ENCODE results near the gene CGB7. TPM values are rescaled to one million over a fixed set of nuclear protein-coding genes. Genes with fewer than 3 reads are reported as not detected.
A peak's percentile ranks its signal among the peaks of the same experiment; 100 is the strongest.

The CGB7 gene
- total RNA-seq, 4 donors from 2014 or later: 0.20 TPM; not detected in 3

- DNase-seq: no peak
- Histone ChIP-seq H3K4me3 (no peak overlapping the region), H3K27me3 (no peaks in the 10 kb centered on the region), H3K9me3 (no peaks in the 10 kb centered on the region), H3K4me1 (peaks cover 0 to 3% (median 0%) of the 10 kb centered on the region in 4 donors), H3K27ac (no peak overlapping the region), H3K36me3 (peaks cover 0 to 65% (median 24%) of the 10 kb centered on the region in 4 donors)
- in situ Hi-C loops (cut with MboI; ENCODE audit: low pct_ligation_motif_present in 1 of 4, low pct_unique_long_range_greater_than_20kb in 1 of 4, low sequenced_read_pairs in 3 of 4) (no loop called here), intact Hi-C loops (cut with DNase I; ENCODE audit: low total_unique reads) (no loop called here)
- 86% methylated on average over 12 of the region's 12 CpGs; no CpG with 5 or more reads in 1 of the 2 donors for WGBS, 2 donors (ENCODE audit: low coverage in 1 of 2)
- TF ChIP-seq, protein P1, sequence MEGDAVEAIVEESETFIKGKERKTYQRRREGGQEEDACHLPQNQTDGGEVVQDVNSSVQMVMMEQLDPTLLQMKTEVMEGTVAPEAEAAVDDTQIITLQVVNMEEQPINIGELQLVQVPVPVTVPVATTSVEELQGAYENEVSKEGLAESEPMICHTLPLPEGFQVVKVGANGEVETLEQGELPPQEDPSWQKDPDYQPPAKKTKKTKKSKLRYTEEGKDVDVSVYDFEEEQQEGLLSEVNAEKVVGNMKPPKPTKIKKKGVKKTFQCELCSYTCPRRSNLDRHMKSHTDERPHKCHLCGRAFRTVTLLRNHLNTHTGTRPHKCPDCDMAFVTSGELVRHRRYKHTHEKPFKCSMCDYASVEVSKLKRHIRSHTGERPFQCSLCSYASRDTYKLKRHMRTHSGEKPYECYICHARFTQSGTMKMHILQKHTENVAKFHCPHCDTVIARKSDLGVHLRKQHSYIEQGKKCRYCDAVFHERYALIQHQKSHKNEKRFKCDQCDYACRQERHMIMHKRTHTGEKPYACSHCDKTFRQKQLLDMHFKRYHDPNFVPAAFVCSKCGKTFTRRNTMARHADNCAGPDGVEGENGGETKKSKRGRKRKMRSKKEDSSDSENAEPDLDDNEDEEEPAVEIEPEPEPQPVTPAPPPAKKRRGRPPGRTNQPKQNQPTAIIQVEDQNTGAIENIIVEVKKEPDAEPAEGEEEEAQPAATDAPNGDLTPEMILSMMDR (IDR thresholded peaks at IDR 0.05): no peak
- TF ChIP-seq POLR2A (IDR thresholded peaks at IDR 0.05) (no peak), POLR2AphosphoS5 (IDR thresholded peaks at IDR 0.05) (no peak), EP300 (IDR thresholded peaks at IDR 0.05; ENCODE audit: low read depth) (no peak)
Observed at GRCh38 chr19:49102303-49102702, 44.8 kb upstream of the CGB7 start.

- no peak overlapping the region for H3K27ac ChIP-seq
- no peaks in the 10 kb centered on the region for H3K9me3 ChIP-seq
- no peak for TF ChIP-seq EP300 (IDR thresholded peaks at IDR 0.05; ENCODE audit: low read depth)
- no peak for TF ChIP-seq POLR2AphosphoS5 (IDR thresholded peaks at IDR 0.05)
- TF ChIP-seq, protein P1 (IDR thresholded peaks at IDR 0.05): no peak
- no peak for TF ChIP-seq POLR2A (IDR thresholded peaks at IDR 0.05)
- in situ Hi-C loops (cut with MboI; ENCODE audit: low pct_ligation_motif_present in 1 of 4, low pct_unique_long_range_greater_than_20kb in 1 of 4, low sequenced_read_pairs in 3 of 4): no loop called here
- WGBS, 2 donors (ENCODE audit: low coverage in 1 of 2): 86 to 91% methylated on average over 7 to 12 of the region's 12 CpGs
- intact Hi-C loops (cut with DNase I; ENCODE audit: low total_unique reads): no loop called here
- no peak for DNase-seq
- H3K36me3 ChIP-seq: peaks cover 0 to 70% (median 24%) of the 10 kb centered on the region in 4 donors
- no peaks in the 10 kb centered on the region for H3K27me3 ChIP-seq
- no peak overlapping the region for H3K4me3 ChIP-seq
- H3K4me1 ChIP-seq: peaks cover 0 to 3% (median 0%) of the 10 kb centered on the region in 4 donors
Observed at GRCh38 chr19:49101160-49101559, 43.6 kb upstream of the CGB7 start.

DNA sequence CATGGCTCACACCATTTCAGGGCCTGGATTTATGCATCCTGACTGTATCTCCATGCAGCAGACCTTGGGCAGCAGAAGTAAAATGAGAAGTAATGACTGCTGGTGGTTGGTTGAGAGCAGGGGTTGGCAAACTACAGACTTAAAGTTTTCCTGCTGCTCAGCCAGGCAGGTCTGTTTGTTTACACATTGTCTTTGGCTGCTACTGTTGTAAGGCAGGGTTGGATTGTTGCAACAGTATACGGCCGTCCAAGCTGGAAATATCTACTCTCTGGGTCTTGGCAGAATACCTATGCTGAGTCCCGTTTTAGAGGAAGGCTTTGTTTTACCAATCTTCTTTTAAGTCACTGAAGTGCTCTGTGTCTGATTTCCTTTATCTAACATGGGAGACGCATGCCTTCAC, 41.2 kb upstream of the CGB7 start:
- Histone ChIP-seq H3K9me3 (no peaks in the 10 kb centered on the region), H3K27ac (no peak overlapping the region), H3K27me3 (no peaks in the 10 kb centered on the region), H3K4me1 (peaks cover 0 to 3% (median 0%) of the 10 kb centered on the region in 4 donors), H3K4me3 (no peak overlapping the region), H3K36me3 (peaks cover 0 to 63% (median 21%) of the 10 kb centered on the region in 4 donors)
- intact Hi-C loops (cut with DNase I; ENCODE audit: low total_unique reads) (loop anchor here (5.0 kb wide), 2 partner anchors 49 to 104 kb away; no protein-coding TSS in a partner anchor), in situ Hi-C loops (cut with MboI; ENCODE audit: low pct_ligation_motif_present in 1 of 4, low pct_unique_long_range_greater_than_20kb in 1 of 4, low sequenced_read_pairs in 3 of 4) (loop anchor here (10.0 to 25.0 kb wide), 3 partner anchors 46 to 114 kb away; no protein-coding TSS in a partner anchor)
- WGBS, 2 donors (ENCODE audit: low coverage in 1 of 2): 57 to 90% methylated on average over 2 to 4 of the region's 4 CpGs
- TF ChIP-seq EP300 (IDR thresholded peaks at IDR 0.05; ENCODE audit: low read depth): no peak
- no peak for DNase-seq

- WGBS, 2 donors (ENCODE audit: low coverage in 1 of 2): 47 to 52% methylated on average over 3 to 8 of the region's 8 CpGs
- Histone ChIP-seq H3K27me3 (no peaks in the 10 kb centered on the region), H3K4me3 (no peak overlapping the region), H3K27ac (no peak overlapping the region), H3K36me3 (peaks cover 0 to 57% (median 24%) of the 10 kb centered on the region in 4 donors), H3K9me3 (no peaks in the 10 kb centered on the region), H3K4me1 (peaks cover 0 to 3% (median 0%) of the 10 kb centered on the region in 4 donors)
- intact Hi-C loops (cut with DNase I; ENCODE audit: low total_unique reads) (loop anchor here (5.0 kb wide), 2 partner anchors 50 to 105 kb away; no protein-coding TSS in a partner anchor), in situ Hi-C loops (cut with MboI; ENCODE audit: low pct_ligation_motif_present in 1 of 4, low pct_unique_long_range_greater_than_20kb in 1 of 4, low sequenced_read_pairs in 3 of 4) (loop anchor here (10.0 to 25.0 kb wide), 3 partner anchors 47 to 115 kb away; no protein-coding TSS in a partner anchor)
- TF ChIP-seq POLR2AphosphoS5 (IDR thresholded peaks at IDR 0.05): peak in 1 of 3 donors; percentile 9
- TF ChIP-seq, protein P1 (IDR thresholded peaks at IDR 0.05): peak; percentile 96 to 100 (median 99)
- TF ChIP-seq EP300 (IDR thresholded peaks at IDR 0.05; ENCODE audit: low read depth): no peak
- DNase-seq: peak; percentile 77
Observed at GRCh38 chr19:49097453-49098288, 40.1 kb upstream of the CGB7 start.

Measured in transverse colon (tissue), 4 donors.